ENCODE results near the gene TMEM190. TPM values are rescaled to one million over a fixed set of nuclear protein-coding genes. Genes with fewer than 3 reads are reported as not detected.
A peak's percentile ranks its signal among the peaks of the same experiment; 100 is the strongest.

TMEM190 gene
- total RNA-seq, 1 donor from 2014 or later: not detected

DNA sequence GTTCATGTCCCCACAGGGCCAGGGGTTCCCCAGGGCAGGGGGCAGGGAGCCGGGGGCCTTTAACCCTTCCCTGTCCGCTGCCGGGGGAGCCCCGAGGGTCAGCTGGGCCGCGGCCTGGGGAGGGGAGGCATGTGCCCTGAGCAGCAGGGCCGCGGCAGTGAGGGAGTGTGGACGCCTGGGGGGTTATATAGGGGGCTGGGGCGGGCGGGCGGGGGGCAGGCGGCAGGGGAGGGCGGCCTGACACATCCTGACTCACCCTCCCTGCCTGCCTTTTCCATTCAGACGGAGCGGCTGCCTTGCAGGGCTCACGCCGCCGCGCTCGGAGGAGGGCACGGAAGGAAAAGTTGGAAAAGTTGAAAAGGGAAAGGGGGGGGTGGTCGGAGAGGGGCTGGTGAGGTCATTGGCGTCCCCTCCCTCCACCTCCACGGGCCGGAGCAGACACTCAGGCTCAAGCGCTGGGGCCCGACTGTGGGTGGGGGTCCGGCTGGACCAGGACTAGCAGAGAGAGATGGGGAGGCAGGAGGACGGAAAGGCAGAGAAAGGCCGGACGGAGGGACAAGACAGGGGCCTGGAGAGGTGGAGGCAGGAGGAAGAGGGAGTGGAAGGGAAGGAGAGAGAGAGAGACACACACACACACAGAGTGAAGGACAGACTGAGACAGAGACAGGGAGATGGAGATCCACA is 6.2 kb upstream of the TMEM190 start, which contains the start of gene IL11:
Gene IL11 (minus strand): TSS at position 159 of the 684 bp plus-strand sequence. CDS start 153 bp downstream, at position 6.
- Mint-ChIP-seq H3K27me3 (ENCODE audit: unreplicated experiment) (peaks cover 23% of the 10 kb centered on the region), H3K9me3 (ENCODE audit: unreplicated experiment) (no peaks in the 10 kb centered on the region), H3K4me3 (ENCODE audit: unreplicated experiment) (peak within 1 kb of the TSS; percentile 69), H3K27ac (ENCODE audit: unreplicated experiment) (peak within 1 kb of the TSS; percentile 57), H3K4me1 (ENCODE audit: unreplicated experiment) (peaks cover 8% of the 10 kb centered on the region), H3K36me3 (ENCODE audit: low read depth, unreplicated experiment) (no peaks in the 10 kb centered on the region)
- no peak for DNase-seq (ENCODE audit: low spot score)
- no peak for TF ChIP-seq CTCF (IDR thresholded peaks at IDR 0.05; ENCODE audit: unreplicated experiment)

DNA sequence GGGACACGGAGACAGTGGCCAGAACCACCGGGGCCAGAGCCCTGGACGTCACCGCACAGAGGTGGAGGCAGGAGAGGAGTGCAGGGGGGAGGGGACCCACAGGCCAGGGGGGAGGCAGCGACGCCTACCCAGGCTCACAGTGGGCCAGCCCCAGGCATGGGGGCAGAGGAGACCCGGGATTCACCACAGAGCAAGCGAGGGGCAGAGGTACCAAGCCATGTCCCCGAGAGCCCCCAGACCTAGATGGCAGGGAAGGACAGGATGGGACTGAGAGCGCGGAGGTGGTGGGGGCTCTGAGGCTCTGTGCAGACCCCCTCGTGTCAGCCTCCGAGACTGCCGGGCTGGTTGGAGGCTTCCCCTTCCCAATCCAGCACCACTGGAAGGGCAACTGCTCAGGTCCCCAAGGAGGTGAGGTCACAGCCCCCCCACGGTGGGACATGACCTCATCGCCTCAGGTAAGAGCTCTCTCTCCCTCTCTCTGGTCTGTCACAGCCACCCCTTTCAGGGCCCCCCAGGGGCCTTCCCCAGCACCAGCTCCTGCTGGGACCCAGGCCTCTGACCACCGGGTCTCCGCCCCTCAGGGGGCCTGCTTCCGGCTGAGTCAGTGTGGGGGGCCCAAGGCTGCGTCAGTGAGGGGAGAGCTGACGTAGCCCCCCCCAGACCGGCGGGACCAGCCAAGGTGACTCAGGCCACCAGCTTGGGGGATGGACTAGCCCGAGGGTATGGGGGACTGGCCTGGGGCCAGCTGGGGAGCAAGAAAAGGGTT is 4.1 kb upstream of the TMEM190 start:
- Mint-ChIP-seq H3K4me1 (ENCODE audit: unreplicated experiment) (peaks cover 8% of the 10 kb centered on the region), H3K36me3 (ENCODE audit: low read depth, unreplicated experiment) (no peaks in the 10 kb centered on the region), H3K4me3 (ENCODE audit: unreplicated experiment) (no peak overlapping the region), H3K27me3 (ENCODE audit: unreplicated experiment) (peaks cover 25% of the 10 kb centered on the region), H3K9me3 (ENCODE audit: unreplicated experiment) (no peaks in the 10 kb centered on the region), H3K27ac (ENCODE audit: unreplicated experiment) (no peak overlapping the region)
- no peak for TF ChIP-seq CTCF (IDR thresholded peaks at IDR 0.05; ENCODE audit: unreplicated experiment)
- DNase-seq (ENCODE audit: low spot score): no peak

GRCh38 chr19:55373306-55373992 is 3.2 kb upstream of the TMEM190 start:
- Mint-ChIP-seq H3K27me3 (ENCODE audit: unreplicated experiment) (peaks cover 22% of the 10 kb centered on the region), H3K4me1 (ENCODE audit: unreplicated experiment) (peaks cover 8% of the 10 kb centered on the region)

GRCh38 chr19:55373993-55374757 is 2.5 kb upstream of the TMEM190 start:
- TF ChIP-seq CTCF (IDR thresholded peaks at IDR 0.05; ENCODE audit: unreplicated experiment): no peak
- peak overlapping the region; percentile 11 for H3K27ac Mint-ChIP-seq (ENCODE audit: unreplicated experiment)
- DNase-seq (ENCODE audit: low spot score): no peak
- H3K27me3 Mint-ChIP-seq (ENCODE audit: unreplicated experiment): peaks cover 22% of the 10 kb centered on the region
- no peak overlapping the region for H3K4me3 Mint-ChIP-seq (ENCODE audit: unreplicated experiment)
- peaks cover 8% of the 10 kb centered on the region for H3K4me1 Mint-ChIP-seq (ENCODE audit: unreplicated experiment)
- H3K36me3 Mint-ChIP-seq (ENCODE audit: low read depth, unreplicated experiment): no peaks in the 10 kb centered on the region
- no peaks in the 10 kb centered on the region for H3K9me3 Mint-ChIP-seq (ENCODE audit: unreplicated experiment)

More at GRCh38 chr19:55373306-55373992, 3.2 kb upstream of the TMEM190 start:
- Mint-ChIP-seq H3K4me3 (ENCODE audit: unreplicated experiment) (no peak overlapping the region), H3K27ac (ENCODE audit: unreplicated experiment) (peak overlapping the region; percentile 11), H3K36me3 (ENCODE audit: low read depth, unreplicated experiment) (no peaks in the 10 kb centered on the region), H3K9me3 (ENCODE audit: unreplicated experiment) (no peaks in the 10 kb centered on the region)
- TF ChIP-seq CTCF (IDR thresholded peaks at IDR 0.05; ENCODE audit: unreplicated experiment): no peak
- no peak for DNase-seq (ENCODE audit: low spot score)
